WTC11 (cell line): ENCODE data around the gene CSNK1G1. TPM values are rescaled to one million over a fixed set of nuclear protein-coding genes. Genes with fewer than 3 reads are reported as not detected.
"Not testable (repeated sequence)": the region's sequence is repeated elsewhere in the genome, so short reads cannot be mapped to it uniquely, and the experiment has no call there.

Experiments
- ATAC-seq: fragments of 200-7000 bp; cut with Tn5 transposase; 2 replicates; pipeline ENCODE4 v1.10.0; 2021; ENCODE audit warnings: mild to moderate bottlenecking, moderate library complexity
- CTCF ChIA-PET: fragments of 300-600 bp; sonication (Branson Sonifier 250); formaldehyde crosslinking; loops from one replicate; lab custom pipeline; 2021; ENCODE audit warnings: antibody characterized with exemption; lab: Charles Lee
- POLR2A ChIA-PET: fragments of 350-600 bp; sonication (Branson Sonifier 250); formaldehyde crosslinking; loops from one replicate; lab custom pipeline; 2021; ENCODE audit warnings: antibody characterized with exemption; lab: Charles Lee
- DNase-seq: peaks from one replicate; pipeline ENCODE4 v3.0.0; 2021; ENCODE audit warnings: low spot score
- H3K27ac Mint-ChIP-seq: 2 replicates; pipeline ENCODE4 v1.8.0; 2021; ENCODE audit warnings: mixed read lengths
- H3K27me3 Mint-ChIP-seq: 2 replicates; pipeline ENCODE4 v1.8.0; 2021; ENCODE audit warnings: low read depth, mild to moderate bottlenecking, moderate library complexity, mixed read lengths
- H3K36me3 Mint-ChIP-seq: 2 replicates; pipeline ENCODE4 v1.8.0; 2021; ENCODE audit warnings: mixed read lengths
- H3K4me1 Mint-ChIP-seq: 2 replicates; pipeline ENCODE4 v1.8.0; 2022; ENCODE audit warnings: mixed read lengths
- H3K4me3 Mint-ChIP-seq: 2 replicates; pipeline ENCODE4 v1.8.0; 2021; ENCODE audit warnings: mild to moderate bottlenecking, moderate library complexity, mixed read lengths
- H3K9me3 Mint-ChIP-seq: 2 replicates; pipeline ENCODE4 v1.8.0; 2021; ENCODE audit warnings: mixed read lengths
- ATF1 ChIP-seq: sonication (generic); formaldehyde crosslinking; IDR thresholded peaks from 2 replicates; pipeline ENCODE4 v1.8.1; 2023; ENCODE audit warnings: mild to moderate bottlenecking, moderate library complexity, missing genetic modification reagents
- CREB1 ChIP-seq: sonication (generic); formaldehyde crosslinking; IDR thresholded peaks from 2 replicates; pipeline ENCODE4 v1.8.0; 2023; ENCODE audit warnings: mild to moderate bottlenecking, missing genetic modification reagents
- E2F5 ChIP-seq: sonication (generic); formaldehyde crosslinking; IDR thresholded peaks from 2 replicates; pipeline ENCODE4 v1.8.1; 2022; ENCODE audit warnings: mild to moderate bottlenecking, moderate library complexity, missing genetic modification reagents
- EMX1 ChIP-seq: fragments of 250-450 bp; sonication (Bioruptor Pico); IDR thresholded peaks from 2 replicates; pipeline ENCODE4 v1.8.0; 2021; ENCODE audit warnings: mild to moderate bottlenecking
- GABPB1 ChIP-seq: sonication (generic); formaldehyde crosslinking; IDR thresholded peaks from 2 replicates; pipeline ENCODE4 v1.8.1; 2023; ENCODE audit warnings: mild to moderate bottlenecking, missing genetic modification reagents
- IRF2 ChIP-seq: sonication (generic); formaldehyde crosslinking; IDR thresholded peaks from 2 replicates; pipeline ENCODE4 v1.8.0; 2022; ENCODE audit warnings: low read depth, missing genetic modification reagents, borderline replicate concordance
- JAZF1 ChIP-seq: fragments of 250-450 bp; sonication (Bioruptor Pico); IDR thresholded peaks from 2 replicates; pipeline ENCODE4 v1.9.0; 2021; ENCODE audit warnings: moderate library complexity, mild to moderate bottlenecking, inconsistent platforms
- MXD4 ChIP-seq: fragments of 250-450 bp; sonication (Bioruptor Pico); IDR thresholded peaks from 2 replicates; pipeline ENCODE4 v1.8.0; 2021; ENCODE audit warnings: mild to moderate bottlenecking, moderate library complexity, borderline replicate concordance
- RORB ChIP-seq: fragments of 250-450 bp; sonication (Bioruptor Pico); IDR thresholded peaks from 2 replicates; pipeline ENCODE4 v1.9.0; 2021; ENCODE audit warnings: mild to moderate bottlenecking
- SP1 ChIP-seq: sonication (generic); formaldehyde crosslinking; conservative IDR thresholded peaks from 2 replicates; pipeline ENCODE4 v1.8.1; 2022; ENCODE audit warnings: missing genetic modification reagents
- TCF7 ChIP-seq: sonication (generic); formaldehyde crosslinking; IDR thresholded peaks from 2 replicates; pipeline ENCODE4 v1.8.0; 2022; ENCODE audit warnings: mild to moderate bottlenecking, low read depth, missing genetic modification reagents, moderate library complexity
- TP53 ChIP-seq: sonication (generic); formaldehyde crosslinking; IDR thresholded peaks from 2 replicates; pipeline ENCODE4 v1.8.1; 2023; ENCODE audit warnings: mild to moderate bottlenecking, missing genetic modification reagents
- ZNF263 ChIP-seq: sonication (generic); formaldehyde crosslinking; IDR thresholded peaks from 2 replicates; pipeline ENCODE4 v1.8.1; 2022; ENCODE audit warnings: low read depth, mild to moderate bottlenecking, moderate library complexity, missing genetic modification reagents
- ZNF281 ChIP-seq: sonication (generic); formaldehyde crosslinking; IDR thresholded peaks from 2 replicates; pipeline ENCODE4 v1.8.0; 2023; ENCODE audit warnings: mild to moderate bottlenecking, missing genetic modification reagents
- ZNF317 ChIP-seq: sonication (generic); formaldehyde crosslinking; IDR thresholded peaks from 2 replicates; pipeline ENCODE4 v1.8.1; 2023; ENCODE audit warnings: low read depth, mild to moderate bottlenecking, moderate library complexity, missing genetic modification reagents, borderline replicate concordance
- ZNF532 ChIP-seq: fragments of 250-450 bp; sonication (Bioruptor Pico); IDR thresholded peaks from 2 replicates; pipeline ENCODE4 v1.9.0; 2021; ENCODE audit warnings: mild to moderate bottlenecking, borderline replicate concordance
- total RNA-seq: library from RNA; stranded (reverse); gene quantifications from 3 replicates; pipeline ENCODE4 v1.2.3, GENCODE V29; 2021
- TF ChIP-seq, protein P1 (sequence below): sonication (generic); formaldehyde crosslinking; IDR thresholded peaks from 2 replicates; pipeline ENCODE4 v1.8.1; 2023; ENCODE audit warnings: mild to moderate bottlenecking, missing genetic modification reagents, moderate library complexity
- TF ChIP-seq, protein P2 (sequence below): sonication (generic); formaldehyde crosslinking; IDR thresholded peaks from 2 replicates; pipeline ENCODE4 v1.8.1; 2023; ENCODE audit warnings: mild to moderate bottlenecking, missing genetic modification reagents

The CSNK1G1 gene
- total RNA-seq, 1 experiment from 2014 or later = 19.3 TPM

GRCh38 chr15:64122936-64123351, 233.0 kb downstream of the CSNK1G1 start:
- Mint-ChIP-seq H3K9me3 (no peaks in the 10 kb centered on the region), H3K27me3 (no peaks in the 10 kb centered on the region), H3K36me3 (peaks cover 38% of the 10 kb centered on the region), H3K4me3 (no peak overlapping the region), H3K4me1 (no peaks in the 10 kb centered on the region), H3K27ac (no peak overlapping the region)
- CTCF ChIA-PET = interaction anchor here (0.6 to 1.9 kb wide), 2 partner anchors 30 to 477 kb away, joined by 4 to 6 read pairs; no protein-coding TSS in a partner anchor
- ATAC-seq (no peak), DNase-seq (no peak)
- TF ChIP-seq CREB1 (CRISPR knock-in tag) = no peak
- no peak for TF ChIP-seq ZNF263 (CRISPR knock-in tag)
- TF ChIP-seq JAZF1 (CRISPR knock-in tag) = no peak
- TF ChIP-seq, protein P1, sequence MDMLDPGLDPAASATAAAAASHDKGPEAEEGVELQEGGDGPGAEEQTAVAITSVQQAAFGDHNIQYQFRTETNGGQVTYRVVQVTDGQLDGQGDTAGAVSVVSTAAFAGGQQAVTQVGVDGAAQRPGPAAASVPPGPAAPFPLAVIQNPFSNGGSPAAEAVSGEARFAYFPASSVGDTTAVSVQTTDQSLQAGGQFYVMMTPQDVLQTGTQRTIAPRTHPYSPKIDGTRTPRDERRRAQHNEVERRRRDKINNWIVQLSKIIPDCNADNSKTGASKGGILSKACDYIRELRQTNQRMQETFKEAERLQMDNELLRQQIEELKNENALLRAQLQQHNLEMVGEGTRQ = no peak
- no peak for TF ChIP-seq SP1 (CRISPR knock-in tag)
- POLR2A ChIA-PET = no interaction called here

DNA sequence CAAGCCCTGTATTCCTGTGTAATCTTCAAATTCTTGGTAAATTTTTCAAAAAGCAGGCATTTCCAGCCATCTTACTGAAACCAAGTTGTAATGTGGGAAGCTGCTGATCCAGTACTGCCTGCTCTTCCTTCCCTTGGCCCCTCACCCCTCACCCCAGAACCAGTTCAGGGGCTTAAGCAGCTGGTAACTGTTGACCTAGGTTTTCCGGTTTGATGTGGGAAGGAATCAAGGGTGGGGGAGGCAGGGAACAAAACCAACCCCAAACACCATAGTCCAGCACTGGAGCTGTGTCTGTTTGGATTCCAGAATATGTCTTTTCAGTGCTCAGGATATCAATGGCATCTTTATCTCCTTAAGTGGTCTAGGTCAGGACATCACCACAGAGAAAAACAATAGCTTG, 233.5 kb downstream of the CSNK1G1 start:
- DNase-seq (no peak), ATAC-seq (no peak)
- CTCF ChIA-PET = interaction anchor here (1.9 kb wide), 1 partner anchor 31 kb away, joined by 6 read pairs; no protein-coding TSS in a partner anchor
- peaks cover 34% of the 10 kb centered on the region for H3K36me3 Mint-ChIP-seq
- no peaks in the 10 kb centered on the region for H3K27me3 Mint-ChIP-seq
- no peak overlapping the region for H3K27ac Mint-ChIP-seq
- TF ChIP-seq RORB = no peak
- TF ChIP-seq, protein P1 = no peak
- TF ChIP-seq ATF1 (CRISPR knock-in tag) = no peak
- no peak for TF ChIP-seq GABPB1
- TF ChIP-seq TCF7 (CRISPR knock-in tag) = no peak
- TF ChIP-seq EMX1 (CRISPR knock-in tag) = no peak
- TF ChIP-seq, all 79 proteins: peak for 0
- POLR2A ChIA-PET = no interaction called here
- Mint-ChIP-seq H3K9me3 (no peaks in the 10 kb centered on the region), H3K4me3 (no peak overlapping the region), H3K4me1 (no peaks in the 10 kb centered on the region)

DNA sequence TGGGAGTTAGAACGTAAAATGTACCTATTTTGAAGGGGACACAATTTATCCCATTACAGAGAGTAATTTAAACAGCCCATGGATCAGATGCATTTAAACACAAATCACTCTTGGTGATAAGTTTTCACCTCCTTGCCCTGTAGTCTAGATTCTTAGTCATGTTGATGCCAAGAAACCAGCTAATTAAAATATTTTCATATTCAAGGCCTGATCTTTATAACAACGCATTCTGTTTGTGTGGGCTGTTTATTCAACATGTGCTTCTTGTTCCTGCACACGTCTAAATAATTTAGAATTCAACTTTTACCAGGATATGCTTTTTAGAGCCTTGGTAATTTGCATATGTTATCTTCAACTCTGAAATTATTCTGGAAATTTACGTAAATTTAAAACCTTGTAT, 234.4 kb downstream of the CSNK1G1 start:
- CTCF ChIA-PET = interaction anchor here (1.9 kb wide), 1 partner anchor 31 kb away, joined by 6 read pairs; no protein-coding TSS in a partner anchor
- H3K4me3 Mint-ChIP-seq = no peak overlapping the region
- TF ChIP-seq ZNF317 (no peak), IRF2 (no peak), E2F5 (CRISPR knock-in tag) (no peak), MXD4 (CRISPR knock-in tag) (no peak), ZNF281 (no peak), ZNF532 (CRISPR knock-in tag) (no peak), TP53 (no peak)
- TF ChIP-seq, protein P2, sequence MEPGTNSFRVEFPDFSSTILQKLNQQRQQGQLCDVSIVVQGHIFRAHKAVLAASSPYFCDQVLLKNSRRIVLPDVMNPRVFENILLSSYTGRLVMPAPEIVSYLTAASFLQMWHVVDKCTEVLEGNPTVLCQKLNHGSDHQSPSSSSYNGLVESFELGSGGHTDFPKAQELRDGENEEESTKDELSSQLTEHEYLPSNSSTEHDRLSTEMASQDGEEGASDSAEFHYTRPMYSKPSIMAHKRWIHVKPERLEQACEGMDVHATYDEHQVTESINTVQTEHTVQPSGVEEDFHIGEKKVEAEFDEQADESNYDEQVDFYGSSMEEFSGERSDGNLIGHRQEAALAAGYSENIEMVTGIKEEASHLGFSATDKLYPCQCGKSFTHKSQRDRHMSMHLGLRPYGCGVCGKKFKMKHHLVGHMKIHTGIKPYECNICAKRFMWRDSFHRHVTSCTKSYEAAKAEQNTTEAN (CRISPR knock-in tag) = no peak
- H3K27ac Mint-ChIP-seq = peak overlapping the region; percentile 7; the same call in 1 of the 2 replicates
- H3K4me1 Mint-ChIP-seq = no peaks in the 10 kb centered on the region
- ATAC-seq = no peak
- H3K27me3 Mint-ChIP-seq = no peaks in the 10 kb centered on the region
- POLR2A ChIA-PET = no interaction called here
- no peaks in the 10 kb centered on the region for H3K9me3 Mint-ChIP-seq
- no peak for DNase-seq
- peaks cover 27% of the 10 kb centered on the region for H3K36me3 Mint-ChIP-seq

GRCh38 chr15:64120322-64120721, 235.7 kb downstream of the CSNK1G1 start:
- POLR2A ChIA-PET, ATAC-seq, H3K4me1 Mint-ChIP-seq, H3K27ac Mint-ChIP-seq, H3K27me3 Mint-ChIP-seq, H3K9me3 Mint-ChIP-seq, DNase-seq, H3K4me3 Mint-ChIP-seq: not testable (repeated sequence)
- CTCF ChIA-PET = interaction anchor here (1.3 kb wide), 1 partner anchor 33 kb away, joined by 3 read pairs; no protein-coding TSS in a partner anchor
- H3K36me3 Mint-ChIP-seq = peaks cover 23% of the 10 kb centered on the region
